Right renal pelvis (tissue), 4 donors: ENCODE measurements around the gene SOX12. TPM values are rescaled to one million over a fixed set of nuclear protein-coding genes. Genes with fewer than 3 reads are reported as not detected.
A peak's percentile ranks its signal among the peaks of the same experiment; 100 is the strongest.
"Not testable (repeated sequence)": the region's sequence is repeated elsewhere in the genome, so short reads cannot be mapped to it uniquely, and the experiment has no call there.

Experiments
- DNase-seq, 4 donors: peaks; one replicate each; pipeline ENCODE4 v3.0.0-alpha.2; 2013; ENCODE audit warnings: low read depth in 4 of 4, low spot score in 3 of 4, missing footprints in 1 of 4
- polyA plus RNA-seq, 4 donors: library from polyadenylated mRNA; unstranded; fragments of 120-200 nt; gene quantifications; one replicate each; pipeline ENCODE4 v1.2.1, GENCODE V29; 2013; ENCODE audit not compliant: insufficient read length in 4 of 4

SOX12 gene
- polyA plus RNA-seq, 4 donors, result 30.7 to 37.2 (median 33.7) TPM

DNA sequence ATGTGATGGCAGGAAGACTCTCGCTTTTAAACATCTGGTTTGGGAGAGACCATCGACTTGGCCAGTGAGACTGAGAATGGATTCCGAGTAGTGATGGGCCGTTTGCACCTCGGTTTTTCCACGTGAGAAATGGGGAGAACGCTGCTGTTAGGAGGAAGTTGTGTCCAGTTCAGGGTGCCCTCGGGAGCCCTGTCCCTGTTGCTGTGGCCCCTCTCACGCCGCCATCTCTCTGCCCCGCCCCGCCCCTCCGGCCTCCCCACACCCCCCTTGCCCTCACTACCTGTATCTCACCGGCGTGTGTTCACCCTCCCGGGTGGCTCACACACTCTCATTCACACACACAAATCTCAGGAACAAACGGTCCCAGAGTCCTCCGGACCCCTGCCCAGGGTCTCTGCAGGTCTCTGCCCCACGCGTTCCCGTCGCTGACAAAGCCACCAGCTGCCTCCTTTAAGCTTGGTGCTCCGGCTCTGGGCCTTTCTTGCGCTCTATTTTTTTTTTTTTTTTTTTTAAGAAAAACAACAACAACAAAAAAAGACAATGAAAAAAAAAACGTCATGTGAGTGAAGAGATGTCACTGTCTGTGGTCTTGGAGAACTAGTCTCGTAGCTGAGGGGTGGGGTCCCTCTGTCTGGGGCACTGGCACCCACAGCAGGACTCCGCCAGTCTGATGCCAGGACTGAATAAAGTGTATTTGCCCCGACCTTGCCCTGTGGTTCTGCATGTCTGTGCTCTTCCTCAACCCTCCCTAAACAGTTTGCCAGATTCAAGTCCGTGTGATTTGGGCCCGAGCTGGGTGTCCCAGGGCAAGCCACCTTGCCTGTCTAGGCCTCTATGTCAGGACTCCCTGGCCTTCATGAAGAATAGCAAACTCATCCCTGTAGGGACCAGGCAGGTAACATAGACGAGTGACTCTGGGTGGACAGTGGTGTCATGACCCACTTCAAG, 2.9 kb downstream of the SOX12 start:
- no peak for DNase-seq

- no peak for DNase-seq
Measured at GRCh38 chr20:328975-329695, 3.8 kb downstream of the SOX12 start.

DNA sequence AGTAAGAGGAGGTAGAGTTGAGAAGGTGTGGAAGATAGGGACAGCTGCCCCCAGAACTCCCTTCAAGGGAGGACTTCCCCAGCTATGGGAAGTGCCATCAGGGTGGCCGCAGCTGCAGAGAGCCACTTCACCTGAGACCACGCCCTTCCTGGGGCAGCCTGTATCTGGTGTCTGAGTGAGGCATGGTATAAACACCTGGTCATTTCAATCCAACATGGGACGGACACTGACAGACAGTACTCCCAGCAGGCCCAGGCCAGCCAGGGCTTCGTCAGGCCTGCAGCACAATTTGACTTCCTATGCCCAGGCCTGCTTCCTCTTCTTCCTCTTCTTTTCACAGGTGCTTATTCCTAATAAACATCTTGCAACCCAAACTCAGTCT, 4.5 kb downstream of the SOX12 start:
- DNase-seq, result no peak

- DNase-seq, result peak in 1 of 4 donors; percentile 55
Measured at GRCh38 chr20:330233-331149, 5.1 kb downstream of the SOX12 start.

DNA sequence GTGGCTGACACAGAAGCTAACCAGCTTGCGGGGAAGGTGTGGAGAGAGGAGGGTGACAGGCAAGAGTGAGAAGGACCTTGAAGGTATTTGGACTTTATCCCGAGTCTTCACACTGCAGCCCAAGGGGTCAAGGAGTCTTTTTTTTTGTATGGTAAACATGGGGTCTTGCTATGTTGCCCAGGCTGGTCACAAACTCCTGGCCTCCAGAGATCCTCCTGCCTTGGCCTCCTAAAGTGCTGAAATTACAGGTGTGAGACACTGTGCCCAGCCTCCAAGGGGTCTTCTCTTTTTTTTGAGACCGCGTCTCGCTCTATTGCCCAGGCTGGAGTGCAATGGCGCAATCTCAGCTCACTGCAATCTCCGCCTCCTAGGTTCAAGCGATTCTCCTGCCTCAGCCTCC, 9.2 kb downstream of the SOX12 start:
- no peak for DNase-seq

DNA sequence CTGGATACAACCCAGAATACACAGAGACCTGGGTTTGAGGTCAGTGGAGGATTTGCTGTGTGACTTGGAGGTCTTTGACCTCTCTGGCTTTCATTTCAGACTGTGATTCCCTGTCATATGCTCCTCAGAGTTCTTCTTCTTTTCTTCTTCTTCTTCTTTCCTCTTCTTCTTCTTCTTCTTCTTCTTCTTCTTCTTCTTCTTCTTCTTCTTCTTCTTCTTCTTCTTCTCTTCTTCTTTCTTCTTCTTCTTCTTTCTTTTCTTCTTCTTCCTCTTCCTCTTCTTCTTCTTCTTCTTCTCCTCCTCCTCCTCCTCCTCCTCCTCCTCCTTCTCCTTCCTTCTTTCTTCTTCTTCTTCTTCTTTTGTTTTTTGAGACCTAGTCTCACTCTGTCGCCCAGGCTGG, 10.7 kb downstream of the SOX12 start:
- DNase-seq, result not testable (repeated sequence)

GRCh38 chr20:341682-342081, 16.3 kb downstream of the SOX12 start:
- no peak for DNase-seq

- no peak for DNase-seq
Measured at GRCh38 chr20:343107-343506, 17.8 kb downstream of the SOX12 start.

GRCh38 chr20:346033-346639, 20.8 kb downstream of the SOX12 start:
- no peak for DNase-seq

GRCh38 chr20:346640-347316, 21.4 kb downstream of the SOX12 start, which contains the start of gene NRSN2:
Gene NRSN2 (plus strand): TSS chr20:347111. CDS start chr20:349644, 2,533 bp downstream.
- DNase-seq, result no peak

DNA sequence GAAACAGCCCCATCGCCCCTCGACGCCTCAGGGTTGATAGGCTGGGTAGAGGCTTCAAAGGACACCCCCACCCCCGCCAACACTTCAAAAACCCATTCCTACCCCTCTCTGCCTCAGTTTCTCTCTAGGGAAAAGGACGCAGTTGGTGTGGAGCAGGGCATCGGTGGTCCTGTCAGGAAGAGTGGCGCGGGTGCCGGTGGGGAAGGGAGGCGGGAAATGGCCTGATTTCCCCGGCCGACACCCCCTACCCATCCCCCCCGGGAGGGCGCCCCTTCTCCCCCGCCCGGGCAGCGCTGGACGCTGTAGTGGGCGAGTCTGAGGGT, 21.9 kb downstream of the SOX12 start:
- DNase-seq, result no peak

DNA sequence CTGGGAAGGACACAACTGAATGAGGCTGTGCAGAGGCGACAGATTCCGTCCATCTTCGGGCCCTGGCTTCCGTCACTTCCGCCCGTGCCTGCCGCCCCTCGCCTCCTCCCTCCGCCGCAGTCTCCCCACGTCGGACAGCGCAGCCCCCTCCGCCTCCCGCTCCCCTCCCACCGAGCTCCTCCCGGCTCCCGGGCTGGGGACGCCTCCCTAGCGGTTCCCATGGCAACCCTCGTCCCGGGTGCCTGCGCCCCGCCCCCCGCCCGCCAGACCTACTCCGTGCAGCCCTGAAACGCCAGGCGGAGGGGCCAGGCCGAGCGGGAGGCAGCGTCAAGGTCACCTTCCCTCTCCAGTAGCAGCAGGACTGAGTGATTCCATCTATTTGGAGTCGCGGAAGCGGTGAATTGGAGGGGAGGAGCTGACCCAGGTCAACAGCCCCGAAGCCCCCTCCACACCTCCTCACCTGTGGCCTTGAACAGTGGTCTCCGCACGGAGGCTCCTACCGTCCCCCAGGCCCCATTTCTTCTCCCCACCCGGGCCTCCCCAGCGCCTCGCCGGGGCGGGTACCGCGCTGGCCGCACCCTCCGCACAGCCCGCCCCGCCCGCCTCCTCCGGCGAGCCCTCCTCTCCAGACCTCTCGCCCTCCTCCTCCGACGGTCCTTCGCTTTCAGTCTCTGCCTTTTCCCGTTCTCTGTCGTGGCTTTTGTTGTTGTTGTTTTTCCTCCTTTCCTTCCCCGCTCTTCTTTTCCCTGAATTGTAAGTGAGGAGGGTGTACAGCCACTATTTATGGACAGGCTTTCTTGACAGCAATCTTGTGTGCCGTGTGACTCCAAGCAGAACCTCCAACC, 22.5 kb downstream of the SOX12 start:
- DNase-seq, result peak in 3 of 4 donors; percentile 89 to 93 (median 92)

DNA sequence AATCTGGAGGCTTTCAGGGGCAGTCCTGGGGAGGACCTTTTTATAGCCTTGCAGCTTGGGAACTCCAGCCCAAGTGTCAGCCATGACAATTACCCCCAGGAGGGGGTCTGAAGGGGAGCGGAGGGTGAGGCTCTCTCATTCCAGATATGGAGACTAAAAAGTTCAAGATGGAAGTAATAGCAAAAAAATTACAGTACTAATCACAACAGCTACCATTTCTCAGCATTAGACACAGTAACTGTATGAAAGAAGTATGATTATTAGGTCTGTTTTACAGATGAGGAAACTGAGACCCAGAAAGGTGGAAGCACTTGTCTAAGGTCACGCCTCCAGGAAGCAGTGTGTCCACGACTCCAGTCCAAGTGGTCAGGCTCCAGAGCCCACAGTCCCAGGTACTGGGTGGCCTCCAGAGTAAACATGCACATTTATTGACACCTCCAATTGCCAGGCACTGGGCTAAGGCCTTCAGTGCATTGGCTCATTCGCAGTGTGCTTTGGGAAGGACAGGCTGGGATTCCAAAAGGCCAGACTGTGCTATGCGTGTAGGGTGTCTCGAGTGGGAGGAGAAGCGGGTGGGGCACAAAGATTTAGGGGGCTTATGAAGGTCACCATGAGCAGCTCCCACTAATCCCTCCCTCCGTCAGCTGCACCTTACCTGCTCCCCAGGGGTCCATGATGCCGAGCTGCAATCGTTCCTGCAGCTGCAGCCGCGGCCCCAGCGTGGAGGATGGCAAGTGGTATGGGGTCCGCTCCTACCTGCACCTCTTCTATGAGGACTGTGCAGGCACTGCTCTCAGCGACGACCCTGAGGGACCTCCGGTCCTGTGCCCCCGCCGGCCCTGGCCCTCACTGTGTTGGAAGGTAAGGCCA, 23.9 kb downstream of the SOX12 start:
- no peak for DNase-seq

GRCh38 chr20:353166-353565, 27.8 kb downstream of the SOX12 start:
- no peak for DNase-seq

GRCh38 chr20:354298-354977, 29.1 kb downstream of the SOX12 start:
- DNase-seq, result peak in 2 of 4 donors; percentile 67 to 69

DNA sequence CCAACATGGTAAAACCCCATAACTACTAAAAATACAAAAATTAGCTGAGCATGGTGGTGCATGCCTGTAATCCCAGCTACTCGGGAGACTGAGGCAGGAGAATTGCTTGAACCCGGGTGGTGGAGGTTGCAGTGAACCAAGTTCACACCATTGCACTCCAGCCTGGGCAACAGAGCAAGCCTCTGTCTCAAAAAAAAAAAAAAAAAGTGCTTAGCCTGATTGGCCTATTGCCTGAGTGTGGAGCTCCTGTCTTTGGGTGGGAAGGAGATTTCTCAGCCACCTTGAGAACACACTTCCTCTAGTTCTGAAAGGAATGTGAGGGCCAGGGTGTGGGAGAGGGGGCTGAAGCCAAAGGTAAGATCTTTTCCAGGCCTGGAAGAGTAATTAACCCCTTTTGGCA, 30.8 kb downstream of the SOX12 start:
- not testable (repeated sequence) for DNase-seq

DNA sequence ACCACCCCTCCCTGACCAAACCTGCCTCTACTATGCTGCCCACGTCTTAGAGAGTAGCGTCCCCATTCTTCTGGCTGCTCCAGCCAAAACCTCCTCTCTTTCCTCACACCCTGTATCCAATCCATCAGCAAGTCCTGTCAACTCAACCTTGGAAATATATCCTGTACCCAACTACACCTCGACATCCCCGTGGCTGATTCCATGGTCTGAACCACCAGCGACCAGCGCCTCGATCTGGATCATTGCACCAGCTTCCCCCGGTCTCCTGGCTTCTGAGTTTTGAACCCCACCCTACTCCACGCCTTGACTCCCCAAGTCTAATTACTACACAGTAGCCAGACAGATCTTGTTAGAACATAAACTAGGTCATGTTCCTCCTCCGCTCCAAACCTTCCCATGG, 31.4 kb downstream of the SOX12 start:
- no peak for DNase-seq
